Sigmoid colon (tissue), 7 donors: Measurements from ENCODE around the gene CCL26. TPM values are rescaled to one million over a fixed set of nuclear protein-coding genes. Genes with fewer than 3 reads are reported as not detected.
A peak's percentile ranks its signal among the peaks of the same experiment; 100 is the strongest.

ENCODE experiments used
- DNase-seq: peaks from one replicate; pipeline ENCODE4 v3.0.0-alpha.2; 2019
- H3K27ac ChIP-seq, 4 donors: fragments of 200-600 bp; sonication (generic); one replicate each; pipeline ENCODE4 v1.5.1; 2016 to 2019; ENCODE audit warnings: mild to moderate bottlenecking in 1 of 4
- H3K27me3 ChIP-seq, 3 donors: fragments of 200-600 bp; sonication (generic); one replicate each; pipeline ENCODE4 v1.5.1; 2019; ENCODE audit warnings: mild to moderate bottlenecking in 1 of 3
- H3K36me3 ChIP-seq, 4 donors: fragments of 200-600 bp; sonication (generic); one replicate each; pipeline ENCODE4 v1.5.1; 2016 to 2019
- H3K4me1 ChIP-seq, 4 donors: fragments of 200-600 bp; sonication (generic); one replicate each; pipeline ENCODE4 v1.5.1; 2017 to 2019
- H3K4me3 ChIP-seq, 4 donors: fragments of 200-600 bp; sonication (generic); one replicate each; pipeline ENCODE4 v1.5.1; 2017 to 2019; ENCODE audit warnings: mild to moderate bottlenecking in 2 of 4, moderate library complexity in 1 of 4
- H3K9me3 ChIP-seq, 4 donors: fragments of 200-600 bp in 3 of 4; sonication (generic) in 3 of 4; one replicate each; pipeline versions ENCODE4 v1.5.1 to v1.6.1; 2013 to 2019
- EP300 ChIP-seq, 4 donors: sonication (generic); formaldehyde crosslinking; IDR thresholded peaks; one replicate each; pipeline ENCODE4 v1.6.1; 2017; ENCODE audit warnings: antibody characterized with exemption in 4 of 4
- POLR2A ChIP-seq, 2 donors: fragments of 450-650 bp; IDR thresholded peaks; one replicate each; pipeline ENCODE4 v1.6.1; 2016; ENCODE audit warnings: antibody characterized with exemption in 2 of 2, mild to moderate bottlenecking in 2 of 2, moderate library complexity in 2 of 2
- POLR2AphosphoS5 ChIP-seq, 4 donors: sonication (generic); formaldehyde crosslinking; IDR thresholded peaks; one replicate each; pipeline ENCODE4 v1.6.1; 2017; ENCODE audit warnings: antibody characterized with exemption in 4 of 4
- whole genome bisulfite sequencing, 2 donors: extraction: QIAGEN DNeasy Blood & Tissue Kit; methylation state at CpG; one replicate each; pipeline ENCODE4 v1.1.7; 2013; 5-methylcytosine and 5-hydroxymethylcytosine counted together
- intact Hi-C: fragments of 100-400 bp; cut with DNase I; formaldehyde crosslinking; loops from one replicate; pipeline ENCODE4 v1.15.1; 2023
- polyA plus RNA-seq, 3 donors: library from polyadenylated mRNA; stranded (reverse); fragments of 200-250 nt; gene quantifications; one replicate each; pipeline ENCODE4 v1.2.3, GENCODE V29; 2013
- total RNA-seq, 4 donors: library from RNA; depleted of rRNA; stranded (reverse); fragments of >200 nt; gene quantifications; one replicate each; pipeline ENCODE4 v1.1.0, GENCODE V29; 2016
- TF ChIP-seq, protein P1 (sequence below), 4 experiments: fragments of 450-650 bp in 3 of 4; fragments of 200-600 bp in 1 of 4; IDR thresholded peaks; one replicate each; pipeline ENCODE4 v1.5.1; 2016 to 2019; ENCODE audit warnings: antibody characterized with exemption in 4 of 4, mild to moderate bottlenecking in 3 of 4, moderate library complexity in 2 of 4
- donor health status: healthy with polysubstance abuse.
- donor health status: Bipolar disorder and iron deficiency.
- donor health status: healthy.

CCL26 gene
- total and polyA plus RNA-seq, 7 donors = 1.8 to 3.3 (median 3.0) TPM; not detected in 4

DNA sequence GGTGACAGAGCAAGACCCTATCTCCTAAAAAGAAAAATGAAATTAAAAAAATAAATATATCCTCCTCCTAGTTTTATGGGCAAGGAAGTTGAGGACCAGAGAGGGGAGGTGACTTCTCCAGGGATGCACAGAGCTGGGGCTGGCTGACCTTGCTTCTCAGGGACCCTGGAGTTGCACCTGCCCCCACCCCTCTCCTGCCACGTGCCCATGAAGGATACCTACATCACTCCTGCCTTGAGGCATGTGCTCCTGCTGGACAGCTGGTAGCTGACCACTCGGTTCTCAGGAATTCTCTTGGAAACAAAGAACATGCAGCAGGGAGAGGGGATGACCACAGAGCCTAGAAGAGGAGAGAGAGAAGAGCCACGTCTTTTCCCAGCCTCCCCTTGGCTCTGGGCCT is 41.1 kb upstream of the CCL26 start:
- H3K4me3 ChIP-seq = no peak overlapping the region
- 61 to 64% methylated on average over 3 of the region's 3 CpGs for WGBS, 2 donors
- no peaks in the 10 kb centered on the region for H3K27me3 ChIP-seq
- H3K4me1 ChIP-seq = no peaks in the 10 kb centered on the region
- TF ChIP-seq POLR2AphosphoS5 (IDR thresholded peaks at IDR 0.05) (no peak), EP300 (IDR thresholded peaks at IDR 0.05) (no peak), POLR2A (IDR thresholded peaks at IDR 0.05) (no peak)
- TF ChIP-seq, protein P1, sequence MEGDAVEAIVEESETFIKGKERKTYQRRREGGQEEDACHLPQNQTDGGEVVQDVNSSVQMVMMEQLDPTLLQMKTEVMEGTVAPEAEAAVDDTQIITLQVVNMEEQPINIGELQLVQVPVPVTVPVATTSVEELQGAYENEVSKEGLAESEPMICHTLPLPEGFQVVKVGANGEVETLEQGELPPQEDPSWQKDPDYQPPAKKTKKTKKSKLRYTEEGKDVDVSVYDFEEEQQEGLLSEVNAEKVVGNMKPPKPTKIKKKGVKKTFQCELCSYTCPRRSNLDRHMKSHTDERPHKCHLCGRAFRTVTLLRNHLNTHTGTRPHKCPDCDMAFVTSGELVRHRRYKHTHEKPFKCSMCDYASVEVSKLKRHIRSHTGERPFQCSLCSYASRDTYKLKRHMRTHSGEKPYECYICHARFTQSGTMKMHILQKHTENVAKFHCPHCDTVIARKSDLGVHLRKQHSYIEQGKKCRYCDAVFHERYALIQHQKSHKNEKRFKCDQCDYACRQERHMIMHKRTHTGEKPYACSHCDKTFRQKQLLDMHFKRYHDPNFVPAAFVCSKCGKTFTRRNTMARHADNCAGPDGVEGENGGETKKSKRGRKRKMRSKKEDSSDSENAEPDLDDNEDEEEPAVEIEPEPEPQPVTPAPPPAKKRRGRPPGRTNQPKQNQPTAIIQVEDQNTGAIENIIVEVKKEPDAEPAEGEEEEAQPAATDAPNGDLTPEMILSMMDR (IDR thresholded peaks at IDR 0.05) = no peak
- H3K27ac ChIP-seq = no peak overlapping the region
- intact Hi-C loops = no loop called here
- no peak for DNase-seq
- peaks cover 0 to 1% (median 0%) of the 10 kb centered on the region in 4 donors for H3K9me3 ChIP-seq
- H3K36me3 ChIP-seq = no peaks in the 10 kb centered on the region

DNA sequence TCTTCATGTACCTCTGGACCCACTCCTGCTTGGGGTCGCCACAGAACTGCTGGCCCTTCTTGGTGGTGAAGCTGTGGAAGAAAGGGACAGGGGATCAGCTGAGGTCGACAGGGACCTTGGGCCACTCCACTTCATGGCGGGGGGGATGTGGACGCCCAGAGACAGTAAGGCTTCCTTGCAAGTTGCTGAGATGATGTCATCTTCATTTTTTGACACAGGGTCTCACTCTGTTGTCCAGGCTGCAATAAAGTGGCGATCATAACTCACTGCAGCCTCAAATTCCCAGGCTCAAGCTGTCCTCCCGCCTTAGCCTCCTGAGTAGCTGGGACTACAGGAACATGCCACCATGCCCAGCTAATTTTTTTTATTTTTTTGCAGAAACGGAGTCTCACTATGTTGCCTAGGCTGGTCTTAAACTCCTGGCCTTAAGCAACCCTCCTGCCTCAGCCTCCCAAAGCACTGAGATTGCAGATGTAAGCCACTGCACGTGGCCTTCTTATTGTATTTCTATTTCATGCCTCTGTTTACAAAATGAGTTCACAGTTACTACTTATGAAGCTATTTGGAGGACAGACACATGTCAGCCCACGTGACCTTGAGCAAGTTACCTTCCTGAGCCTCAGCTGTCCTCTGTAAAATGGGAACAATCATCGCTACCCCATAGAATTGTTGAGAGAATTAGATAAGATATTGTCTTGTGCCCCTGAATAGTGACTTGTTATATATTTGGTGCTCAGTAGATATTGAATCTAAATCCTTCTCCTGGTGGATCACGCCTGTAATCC is 40.1 kb upstream of the CCL26 start:
- no peak for DNase-seq
- intact Hi-C loops = no loop called here
- H3K4me3 ChIP-seq = no peak overlapping the region
- no peaks in the 10 kb centered on the region for H3K4me1 ChIP-seq
- no peaks in the 10 kb centered on the region for H3K36me3 ChIP-seq
- TF ChIP-seq POLR2A (IDR thresholded peaks at IDR 0.05) = no peak
- TF ChIP-seq POLR2AphosphoS5 (IDR thresholded peaks at IDR 0.05) = no peak
- TF ChIP-seq, protein P1 (IDR thresholded peaks at IDR 0.05) = no peak
- TF ChIP-seq EP300 (IDR thresholded peaks at IDR 0.05) = no peak
- WGBS, 2 donors = 86 to 87% methylated on average over 11 of the region's 11 CpGs
- H3K27me3 ChIP-seq = no peaks in the 10 kb centered on the region
- peaks cover 0 to 8% (median 2%) of the 10 kb centered on the region in 4 donors for H3K9me3 ChIP-seq
- no peak overlapping the region for H3K27ac ChIP-seq

DNA sequence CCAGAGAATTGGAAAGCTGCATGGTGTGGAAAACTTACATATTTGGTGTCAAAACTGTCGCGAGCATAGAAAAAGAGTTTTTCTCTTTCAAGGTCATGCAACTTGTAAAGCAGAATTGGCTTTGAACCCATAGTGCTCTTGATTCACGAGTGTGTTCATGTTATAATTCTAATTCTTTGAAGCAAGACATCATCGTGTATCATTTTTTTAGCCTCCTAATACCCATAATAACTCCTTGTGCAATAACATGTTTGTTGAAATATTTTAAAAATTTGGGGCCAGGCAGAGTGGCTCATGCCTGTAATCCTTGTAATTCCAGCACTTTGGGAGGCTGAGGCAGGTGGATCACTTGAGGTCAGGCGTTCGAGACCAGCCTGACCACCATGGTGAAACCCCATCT is 37.4 kb upstream of the CCL26 start:
- 78 to 82% methylated on average over 6 of the region's 6 CpGs for WGBS, 2 donors
- Histone ChIP-seq H3K4me3 (no peak overlapping the region), H3K27ac (no peak overlapping the region), H3K27me3 (no peaks in the 10 kb centered on the region), H3K9me3 (peaks cover 5 to 18% (median 9%) of the 10 kb centered on the region in 4 donors), H3K4me1 (no peaks in the 10 kb centered on the region), H3K36me3 (no peaks in the 10 kb centered on the region)
- DNase-seq = no peak
- TF ChIP-seq EP300 (IDR thresholded peaks at IDR 0.05) (no peak), POLR2A (IDR thresholded peaks at IDR 0.05) (no peak), POLR2AphosphoS5 (IDR thresholded peaks at IDR 0.05) (peak in 1 of 4 donors; percentile 30)
- TF ChIP-seq, protein P1 (IDR thresholded peaks at IDR 0.05) = no peak
- intact Hi-C loops = no loop called here

DNA sequence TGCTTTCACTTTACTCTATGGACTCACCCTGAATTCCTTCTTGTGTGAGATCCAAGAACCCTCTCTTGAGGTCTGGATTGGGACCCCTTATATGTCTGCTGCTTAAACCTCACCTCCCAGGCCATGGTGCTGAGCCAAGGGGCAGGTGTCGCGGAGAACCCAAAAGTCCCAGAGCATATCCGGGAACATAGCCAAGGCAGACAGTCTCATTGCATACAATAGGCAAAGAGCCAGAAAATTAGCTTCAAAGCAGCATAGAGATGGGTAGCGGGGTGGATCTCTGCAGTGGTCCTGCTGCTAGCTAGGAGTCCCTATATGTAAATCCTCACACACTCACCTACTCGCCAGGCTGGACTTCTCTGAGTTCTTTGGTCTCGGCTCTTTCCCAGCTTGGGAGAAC is 36.1 kb upstream of the CCL26 start:
- no peak for TF ChIP-seq EP300 (IDR thresholded peaks at IDR 0.05)
- TF ChIP-seq POLR2AphosphoS5 (IDR thresholded peaks at IDR 0.05) = no peak
- TF ChIP-seq, protein P1 (IDR thresholded peaks at IDR 0.05) = no peak
- Histone ChIP-seq H3K27ac (no peak overlapping the region), H3K27me3 (no peaks in the 10 kb centered on the region), H3K4me3 (no peak overlapping the region), H3K36me3 (no peaks in the 10 kb centered on the region), H3K4me1 (no peaks in the 10 kb centered on the region), H3K9me3 (peaks cover 5 to 18% (median 9%) of the 10 kb centered on the region in 4 donors)
- WGBS, 2 donors = 68 to 88% methylated on average over 6 of the region's 6 CpGs
- no peak for DNase-seq
- intact Hi-C loops = no loop called here
